CD4-positive, alpha-beta memory T cell (primary cell): Measurements from ENCODE around the gene BCL6. TPM values are rescaled to one million over a fixed set of nuclear protein-coding genes. Genes with fewer than 3 reads are reported as not detected.
A peak's percentile ranks its signal among the peaks of the same experiment; 100 is the strongest.

Source experiments
- CTCF ChIA-PET: fragments of 350-600 bp; sonication (Branson Sonifier 250); formaldehyde crosslinking; loops from one replicate; lab custom pipeline; 2021; ENCODE audit warnings: inconsistent platforms; ENCODE audit not compliant: partially characterized antibody; lab: Charles Lee
- POLR2A ChIA-PET: fragments of 350-600 bp; sonication (Branson Sonifier 250); formaldehyde crosslinking; loops from one replicate; lab custom pipeline; 2021; ENCODE audit not compliant: partially characterized antibody; lab: Charles Lee
- DNase-seq, 5 donors: peaks; one replicate each; pipeline versions ENCODE4 v3.0.0 to v3.0.0-alpha.2; 2020 to 2022; ENCODE audit warnings: mixed read lengths in 1 of 5
- H3K27ac ChIP-seq: one replicate; pipeline ENCODE4 v1.7.0; 2013; ENCODE audit warnings: low read depth, low read length
- H3K27me3 ChIP-seq: 2 replicates; pipeline ENCODE4 v1.7.0; 2013; ENCODE audit warnings: mild to moderate bottlenecking, low read length, moderate library complexity; ENCODE audit not compliant: insufficient read depth
- H3K36me3 ChIP-seq: 2 replicates; pipeline ENCODE4 v1.7.0; 2013; ENCODE audit warnings: mild to moderate bottlenecking, low read length, moderate library complexity; ENCODE audit not compliant: insufficient read depth
- H3K4me1 ChIP-seq: 2 replicates; pipeline ENCODE4 v1.7.0; 2013; ENCODE audit warnings: mild to moderate bottlenecking, low read length, moderate library complexity; ENCODE audit not compliant: insufficient read depth
- H3K4me3 ChIP-seq, 2 donors: one replicate each; pipeline ENCODE4 v1.7.0; 2013; ENCODE audit warnings: low read length in 2 of 2, mild to moderate bottlenecking in 1 of 2
- H3K9me3 ChIP-seq, 2 donors: one replicate each; pipeline ENCODE4 v1.7.0; 2013; ENCODE audit warnings: low read length in 2 of 2, control low read depth in 1 of 2; ENCODE audit not compliant: control insufficient read depth in 1 of 2
- H3K27ac Mint-ChIP-seq, 7 donors: one replicate each; pipeline ENCODE4 v1.8.0; 2020 to 2021; ENCODE audit warnings: mixed read lengths in 7 of 7, mild to moderate bottlenecking in 6 of 7, inconsistent platforms in 3 of 7, moderate library complexity in 3 of 7
- H3K27me3 Mint-ChIP-seq, 2 donors: one replicate each; pipeline ENCODE4 v1.8.0; 2020 to 2021; ENCODE audit warnings: mixed read lengths in 2 of 2
- H3K36me3 Mint-ChIP-seq, 2 donors: one replicate each; pipeline ENCODE4 v1.8.0; 2020 to 2021; ENCODE audit warnings: mixed read lengths in 2 of 2, inconsistent platforms in 1 of 2, mild to moderate bottlenecking in 1 of 2
- H3K4me1 Mint-ChIP-seq, 4 donors: one replicate each; pipeline ENCODE4 v1.8.0; 2020 to 2021; ENCODE audit warnings: mixed read lengths in 4 of 4, mild to moderate bottlenecking in 1 of 4
- H3K4me3 Mint-ChIP-seq, 8 donors: one replicate each; pipeline ENCODE4 v1.8.0; 2020 to 2021; ENCODE audit warnings: mixed read lengths in 8 of 8, mild to moderate bottlenecking in 7 of 8, moderate library complexity in 6 of 8, inconsistent platforms in 3 of 8
- H3K9me3 Mint-ChIP-seq, 8 donors: one replicate each; pipeline ENCODE4 v1.8.0; 2020 to 2021; ENCODE audit warnings: mixed read lengths in 8 of 8, mild to moderate bottlenecking in 5 of 8, inconsistent platforms in 3 of 8, moderate library complexity in 1 of 8
- intact Hi-C: fragments of 100-400 bp; cut with micrococcal nuclease; formaldehyde crosslinking; loops from one replicate; pipeline ENCODE4 v1.15.1; 2023
- polyA plus RNA-seq, 2 donors: library from polyadenylated mRNA; unstranded; fragments of 300-500 nt; fragmentation: Illumina TruSeq; gene quantifications; one replicate each; pipeline ENCODE4 v1.2.3, GENCODE V29; 2021
- total RNA-seq, 2 experiments: library from RNA; stranded (reverse); gene quantifications; one replicate each; pipeline ENCODE4 v1.2.3, GENCODE V29; 2021

BCL6 gene
- total and polyA plus RNA-seq, 4 experiments from 2014 or later, result 1.1 to 34.8 (median 16.6) TPM

DNA sequence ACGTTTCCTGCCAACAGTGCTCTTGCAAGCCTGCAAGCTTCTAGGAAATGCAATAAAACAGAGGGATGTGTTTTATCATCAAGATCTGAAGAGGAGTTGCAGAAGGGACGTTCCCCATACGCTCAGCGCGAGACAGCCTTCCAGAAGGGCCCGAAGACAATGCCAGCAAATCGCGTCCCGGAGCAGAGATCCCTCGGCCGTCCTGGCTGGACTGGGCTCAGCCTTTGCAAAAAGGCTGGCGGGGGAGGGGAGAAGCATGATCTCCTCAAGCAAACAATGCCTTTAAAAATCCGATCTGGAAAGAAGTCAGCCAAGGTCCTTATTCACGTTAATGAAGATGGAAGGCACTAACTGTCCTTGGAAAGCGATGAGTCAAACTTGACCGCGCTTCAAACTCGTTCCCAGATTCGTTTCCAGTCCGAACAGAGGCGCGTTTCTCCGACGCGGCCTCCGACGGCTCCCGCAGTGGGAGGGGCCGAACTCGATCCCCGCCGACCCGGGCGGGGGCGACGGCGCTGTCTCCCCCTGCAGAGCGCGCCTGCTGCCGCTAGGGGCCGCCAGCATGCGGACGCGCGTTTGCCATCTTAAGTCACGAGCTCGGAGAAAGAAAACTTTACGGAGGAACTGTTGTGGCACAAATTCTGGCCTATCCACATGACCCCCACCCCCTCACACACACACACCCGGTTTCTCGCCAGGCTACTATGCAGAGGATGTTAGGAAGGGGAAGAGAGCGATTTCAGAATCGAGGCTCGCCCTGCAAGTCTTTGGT is 5.5 kb downstream of the BCL6 start:
- Histone ChIP-seq H3K27me3 (no peaks in the 10 kb centered on the region), H3K36me3 (no peaks in the 10 kb centered on the region), H3K9me3 (no peaks in the 10 kb centered on the region), H3K4me1 (peaks cover 34% of the 10 kb centered on the region), H3K27ac (peak overlapping the region; percentile 73), H3K4me3 (peak overlapping the region; percentile 88 to 89)
- ChIA-PET CTCF (interaction anchor here (0.6 to 12.2 kb wide), 159 partner anchors 9 to 1582 kb away, joined by 3 to 729 read pairs (median 5); partner anchors contain the start of gene LPP), POLR2A (interaction anchor here (0.9 to 5.4 kb wide), 35 partner anchors 9 to 1802 kb away, joined by 3 to 90 read pairs (median 5); partner anchors contain the start of genes EIF4A2, LPP, RTP4 and TRA2B)
- H3K4me3 Mint-ChIP-seq, result peak overlapping the region; percentile 95 to 99 (median 96)
- intact Hi-C loops, result loop anchor here (1.0 to 10.0 kb wide), 11 partner anchors 93 to 1585 kb away; no protein-coding TSS in a partner anchor
- peaks cover 0 to 28% of the 10 kb centered on the region in 2 donors for H3K36me3 Mint-ChIP-seq
- peak overlapping the region; percentile 94 to 99 (median 96) for H3K27ac Mint-ChIP-seq
- H3K4me1 Mint-ChIP-seq, result peaks cover 22 to 64% (median 36%) of the 10 kb centered on the region in 4 donors
- no peaks in the 10 kb centered on the region for H3K27me3 Mint-ChIP-seq
- peaks cover 0 to 4% (median 0%) of the 10 kb centered on the region in 8 donors for H3K9me3 Mint-ChIP-seq
- DNase-seq, result peak; percentile 77 to 83 (median 78)

DNA sequence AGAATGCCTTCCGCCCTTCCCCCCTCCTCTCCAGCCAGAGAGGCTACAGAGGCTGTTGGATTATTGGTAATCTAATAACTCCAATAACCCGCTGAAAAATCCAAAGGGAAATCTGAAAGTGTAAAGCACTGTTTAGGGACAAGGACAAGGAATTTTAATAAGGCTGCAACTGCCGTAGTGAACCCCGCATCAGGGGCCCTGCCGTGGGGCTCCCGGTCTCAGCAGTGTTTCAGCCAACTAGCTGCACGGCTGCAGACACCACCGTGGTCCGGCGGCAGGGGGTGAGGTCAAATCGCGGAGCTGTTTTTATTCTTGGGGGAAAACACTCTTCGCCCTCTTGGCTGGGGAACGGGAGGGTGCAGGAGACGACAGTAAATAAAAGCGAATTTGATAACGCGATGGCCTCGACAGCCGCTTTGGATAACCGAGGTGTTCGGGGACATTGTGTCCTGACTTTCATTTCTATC is 6.1 kb downstream of the BCL6 start:
- DNase-seq, result peak in 4 of 5 donors; percentile 31 to 58 (median 40)
- Mint-ChIP-seq H3K27ac (peak overlapping the region; percentile 77 to 99 (median 94)), H3K4me3 (peak overlapping the region; percentile 95 to 99 (median 96)), H3K27me3 (no peaks in the 10 kb centered on the region), H3K36me3 (peaks cover 0 to 22% of the 10 kb centered on the region in 2 donors), H3K9me3 (peaks cover 0 to 4% (median 0%) of the 10 kb centered on the region in 8 donors), H3K4me1 (peaks cover 22 to 59% (median 36%) of the 10 kb centered on the region in 4 donors)
- Histone ChIP-seq H3K27ac (peak overlapping the region; percentile 73), H3K9me3 (no peaks in the 10 kb centered on the region), H3K4me3 (peak overlapping the region; percentile 88 to 89), H3K36me3 (no peaks in the 10 kb centered on the region), H3K27me3 (no peaks in the 10 kb centered on the region), H3K4me1 (peaks cover 34% of the 10 kb centered on the region)
- intact Hi-C loops, result loop anchor here (1.0 to 2.0 kb wide), 4 partner anchors 1215 to 1586 kb away; no protein-coding TSS in a partner anchor
- ChIA-PET POLR2A (interaction anchor here (0.6 to 5.4 kb wide), 26 partner anchors 9 to 1801 kb away, joined by 3 to 90 read pairs (median 5); partner anchors contain the start of genes EIF4A2, LPP, RTP4 and TRA2B), CTCF (interaction anchor here (0.7 to 12.2 kb wide), 58 partner anchors 8 to 1549 kb away, joined by 3 to 729 read pairs (median 8); partner anchors contain the start of gene LPP)

DNA sequence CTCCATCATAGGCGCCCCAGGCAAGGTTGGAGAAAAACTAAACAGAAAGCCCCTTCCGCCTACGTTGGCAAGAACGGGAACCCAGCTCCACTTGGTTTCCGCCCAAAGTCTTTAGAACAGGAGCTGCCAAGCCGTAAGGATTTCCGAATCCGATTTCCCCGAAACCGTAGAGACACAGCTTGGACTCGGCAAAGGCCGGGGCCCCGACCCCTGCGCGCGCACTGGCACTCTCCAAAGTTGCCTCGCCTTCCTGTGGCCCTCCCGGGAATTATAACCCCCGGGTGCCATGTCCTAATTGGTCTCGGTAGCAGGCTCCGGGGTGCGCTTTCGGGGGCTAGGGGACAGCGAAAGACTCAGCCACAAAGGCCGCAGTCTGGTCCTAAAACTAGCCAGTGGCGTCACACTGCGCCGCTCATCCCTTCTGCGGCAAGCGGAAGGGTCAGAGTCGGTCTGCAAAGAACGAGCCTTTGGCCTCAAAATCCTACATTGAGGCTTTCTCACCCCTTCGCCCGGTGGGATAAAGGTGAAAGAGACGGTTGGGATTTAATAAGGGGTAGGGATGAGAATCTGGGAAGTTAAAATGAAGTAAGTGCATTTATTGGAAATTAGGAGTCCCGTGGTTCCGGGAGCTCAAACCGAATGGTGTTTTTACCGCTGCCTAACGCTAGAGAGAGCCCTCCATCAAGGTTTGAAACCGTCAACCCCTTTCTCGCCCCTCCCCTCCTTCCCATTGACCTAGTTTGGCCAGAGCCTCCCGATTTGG is 6.8 kb downstream of the BCL6 start:
- peaks cover 22 to 58% (median 36%) of the 10 kb centered on the region in 4 donors for H3K4me1 Mint-ChIP-seq
- no peaks in the 10 kb centered on the region for H3K27me3 ChIP-seq
- ChIA-PET CTCF (interaction anchor here (0.6 to 12.2 kb wide), 57 partner anchors 8 to 1435 kb away, joined by 3 to 729 read pairs (median 6); partner anchors contain the start of gene LPP), POLR2A (interaction anchor here (0.6 to 5.4 kb wide), 23 partner anchors 8 to 1801 kb away, joined by 3 to 90 read pairs (median 5); partner anchors contain the start of genes EIF4A2, LPP, RTP4 and TRA2B)
- H3K27ac ChIP-seq, result peak overlapping the region; percentile 73
- H3K9me3 ChIP-seq, result no peaks in the 10 kb centered on the region
- peak overlapping the region; percentile 77 to 99 (median 94) for H3K27ac Mint-ChIP-seq
- H3K4me1 ChIP-seq, result peaks cover 34% of the 10 kb centered on the region
- H3K36me3 ChIP-seq, result no peaks in the 10 kb centered on the region
- H3K36me3 Mint-ChIP-seq, result peaks cover 0 to 20% of the 10 kb centered on the region in 2 donors
- H3K4me3 Mint-ChIP-seq, result peak overlapping the region; percentile 95 to 99 (median 96)
- H3K9me3 Mint-ChIP-seq, result peaks cover 0 to 4% (median 0%) of the 10 kb centered on the region in 8 donors
- intact Hi-C loops, result loop anchor here (1.0 to 2.0 kb wide), 5 partner anchors 1216 to 1586 kb away; no protein-coding TSS in a partner anchor
- peak; percentile 65 to 78 (median 67) for DNase-seq
- peak overlapping the region; percentile 88 to 89 for H3K4me3 ChIP-seq
- H3K27me3 Mint-ChIP-seq, result no peaks in the 10 kb centered on the region

DNA sequence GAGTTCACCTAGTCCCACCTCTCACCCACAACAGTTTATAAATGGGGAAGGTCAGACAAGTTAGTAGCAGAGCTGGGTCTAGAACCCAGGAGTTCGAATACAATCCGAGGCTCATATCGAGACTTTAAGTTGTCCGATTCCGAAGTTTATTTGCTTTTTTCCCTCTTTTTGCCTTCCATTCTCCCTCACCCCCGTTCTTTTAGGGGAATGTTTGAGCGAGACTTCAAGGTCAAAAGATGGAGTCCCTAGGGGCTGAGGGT is 7.3 kb downstream of the BCL6 start:
- peaks cover 0 to 4% (median 0%) of the 10 kb centered on the region in 8 donors for H3K9me3 Mint-ChIP-seq
- POLR2A ChIA-PET, result interaction anchor here (1.0 to 5.4 kb wide), 13 partner anchors 369 to 1407 kb away, joined by 4 to 90 read pairs (median 10); partner anchors contain the start of genes EIF4A2, LPP and RTP4
- H3K27me3 Mint-ChIP-seq, result no peaks in the 10 kb centered on the region
- Histone ChIP-seq H3K27ac (peak overlapping the region; percentile 73), H3K4me1 (peaks cover 34% of the 10 kb centered on the region), H3K27me3 (no peaks in the 10 kb centered on the region), H3K36me3 (no peaks in the 10 kb centered on the region), H3K4me3 (peak overlapping the region; percentile 88 to 89), H3K9me3 (no peaks in the 10 kb centered on the region)
- peak overlapping the region; percentile 77 to 99 (median 94) for H3K27ac Mint-ChIP-seq
- H3K36me3 Mint-ChIP-seq, result peaks cover 0 to 22% of the 10 kb centered on the region in 2 donors
- peaks cover 22 to 57% (median 36%) of the 10 kb centered on the region in 4 donors for H3K4me1 Mint-ChIP-seq
- CTCF ChIA-PET, result interaction anchor here (0.7 to 12.2 kb wide), 32 partner anchors 11 to 1413 kb away, joined by 3 to 729 read pairs (median 10); partner anchors contain the start of gene LPP
- intact Hi-C loops, result loop anchor here (1.0 to 2.0 kb wide), 3 partner anchors 1311 to 1587 kb away; no protein-coding TSS in a partner anchor
- H3K4me3 Mint-ChIP-seq, result peak overlapping the region; percentile 95 to 99 (median 96)
- no peak for DNase-seq

DNA sequence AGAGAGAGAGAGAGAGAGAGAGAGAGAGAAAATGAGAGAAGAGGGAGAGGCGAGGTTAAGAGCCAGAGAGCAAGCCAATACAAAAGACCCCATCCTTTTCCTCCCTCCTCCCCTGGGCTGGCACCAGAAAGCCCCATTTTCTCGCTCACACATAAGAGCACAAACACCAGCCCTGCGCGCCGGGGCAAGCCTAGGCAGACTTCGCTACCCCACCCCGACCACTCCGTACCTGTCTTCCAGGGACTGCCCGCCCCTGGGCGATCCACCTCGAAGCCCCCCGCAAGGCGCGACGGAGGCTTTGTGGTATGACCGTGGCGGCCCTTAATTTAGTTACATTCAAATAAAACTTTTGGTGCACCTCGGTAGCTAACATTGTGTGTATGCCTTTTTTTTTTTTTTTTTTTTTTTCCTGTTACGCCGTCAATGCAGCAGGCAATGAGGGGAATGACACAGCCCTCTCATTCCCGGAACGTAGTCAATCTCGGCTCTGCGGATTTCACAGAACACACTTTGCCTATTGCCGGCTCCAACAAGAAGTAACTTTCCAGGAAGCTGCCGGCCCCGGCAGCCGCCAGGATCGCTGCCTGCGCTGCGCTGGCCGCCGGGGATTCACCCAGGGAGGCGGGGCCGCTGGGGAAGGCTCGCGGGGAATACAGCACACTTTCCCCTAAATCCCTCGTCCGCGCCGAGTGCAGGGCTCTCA is 7.7 kb downstream of the BCL6 start:
- no peaks in the 10 kb centered on the region for H3K27me3 ChIP-seq
- H3K36me3 Mint-ChIP-seq, result peaks cover 0 to 25% of the 10 kb centered on the region in 2 donors
- intact Hi-C loops, result loop anchor here (1.0 to 2.0 kb wide), 3 partner anchors 1311 to 1587 kb away; no protein-coding TSS in a partner anchor
- H3K4me1 Mint-ChIP-seq, result peaks cover 22 to 52% (median 34%) of the 10 kb centered on the region in 4 donors
- no peaks in the 10 kb centered on the region for H3K27me3 Mint-ChIP-seq
- H3K36me3 ChIP-seq, result no peaks in the 10 kb centered on the region
- peaks cover 32% of the 10 kb centered on the region for H3K4me1 ChIP-seq
- H3K27ac ChIP-seq, result peak overlapping the region; percentile 73
- peak overlapping the region; percentile 95 to 99 (median 96) for H3K4me3 Mint-ChIP-seq
- H3K9me3 ChIP-seq, result no peaks in the 10 kb centered on the region
- peak overlapping the region; percentile 91 to 99 (median 94) for H3K27ac Mint-ChIP-seq
- ChIA-PET POLR2A (interaction anchor here (0.6 to 5.4 kb wide), 10 partner anchors 8 to 1407 kb away, joined by 3 to 90 read pairs (median 14); partner anchors contain the start of genes BCL6, LPP and RTP4), CTCF (interaction anchor here (0.6 to 12.2 kb wide), 34 partner anchors 10 to 1413 kb away, joined by 3 to 729 read pairs (median 6); partner anchors contain the start of gene LPP)
- H3K4me3 ChIP-seq, result peak overlapping the region; percentile 88 to 89
- peaks cover 0 to 4% (median 0%) of the 10 kb centered on the region in 8 donors for H3K9me3 Mint-ChIP-seq
- peak; percentile 28 to 59 (median 38) for DNase-seq
